ENCODE data around the gene DCAF7.

Gene DCAF7

DNA sequence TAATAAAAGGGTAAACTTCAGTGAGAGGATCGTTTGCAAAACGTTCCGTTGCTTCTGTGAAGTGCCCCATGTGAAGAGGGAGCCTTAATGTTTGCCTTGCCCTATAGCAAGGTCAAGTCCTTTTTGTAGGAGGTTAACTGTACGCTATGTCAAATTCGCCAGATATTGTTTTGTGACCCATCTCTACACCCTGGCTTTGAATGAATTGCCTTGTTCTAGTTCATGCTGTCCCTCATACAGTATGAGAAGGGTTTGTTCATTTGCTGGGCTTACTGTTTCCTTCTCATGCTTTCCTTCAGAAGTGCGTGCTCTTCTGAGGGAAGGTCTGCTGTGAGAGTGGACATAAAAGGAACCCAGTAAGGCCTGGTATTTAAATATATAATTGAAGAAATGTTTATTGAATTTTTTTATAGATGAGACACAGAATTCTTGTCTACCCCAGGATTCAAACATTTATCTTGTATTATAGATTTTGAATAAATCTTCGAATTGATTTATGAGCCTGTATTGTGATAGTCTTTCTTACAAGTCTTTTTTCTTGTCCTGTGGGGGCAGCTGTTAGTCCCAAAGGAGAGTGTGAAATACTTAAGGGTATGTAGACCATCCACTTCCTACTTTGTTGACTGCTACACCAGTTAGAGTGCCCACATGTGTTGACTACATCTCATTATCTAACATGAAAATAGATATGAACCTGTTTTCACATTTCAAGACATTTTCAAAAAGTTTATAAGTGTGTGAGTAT, 73.7 kb downstream of the DCAF7 start:
- Histone ChIP-seq H3K36me3 (ENCODE audit: insufficient read depth) (no peaks in the 10 kb centered on the region), H3K27me3 (ENCODE audit: insufficient read depth, low read depth) (no peaks in the 10 kb centered on the region), H2AFZ (ENCODE audit: low read depth) (no peak overlapping the region), H3K79me2 (ENCODE audit: insufficient read depth, low read depth) (peaks cover 32% of the 10 kb centered on the region), H4K20me1 (ENCODE audit: insufficient read depth) (0 out of 2 replicates have a peak, but pooled peaks cover 10% of the 10 kb centered on the region), H3K4me2 (peak overlapping the region; percentile 98), H3K9ac (no peak overlapping the region), H3K4me3 (IDR thresholded peaks at IDR 0.05; ENCODE audit: insufficient read depth, low read depth, low read length) (no peak overlapping the region), H3K27ac (no peak overlapping the region), H3K4me1 (ENCODE audit: low read depth, poor library complexity, severe bottlenecking) (peaks cover 24% of the 10 kb centered on the region)
- no peak for TF ChIP-seq CTCF (conservative IDR thresholded peaks at IDR 0.05; ENCODE audit: low read depth, low read length)

DNA sequence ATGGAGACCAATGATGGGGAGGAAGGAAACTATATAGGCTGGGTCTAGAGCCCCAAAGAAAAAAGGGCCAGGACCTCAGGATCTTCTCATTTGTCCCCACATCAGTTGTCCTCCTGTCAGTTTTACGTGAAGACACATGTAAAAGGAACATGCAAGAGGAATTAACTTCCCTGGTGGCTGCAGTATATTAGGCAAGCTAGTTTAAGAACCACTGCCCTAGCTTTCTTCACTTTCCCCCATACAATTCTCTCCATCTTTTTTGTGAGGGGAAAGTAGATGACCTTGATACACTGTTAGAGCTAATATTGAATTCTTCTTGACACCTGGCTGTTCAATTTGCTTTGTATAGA, 74.2 kb downstream of the DCAF7 start:
- H2AFZ ChIP-seq (ENCODE audit: low read depth) = no peak overlapping the region
- no peak overlapping the region for H3K4me3 ChIP-seq (IDR thresholded peaks at IDR 0.05; ENCODE audit: insufficient read depth, low read depth, low read length)
- H3K9ac ChIP-seq = no peak overlapping the region
- no peak overlapping the region for H3K27ac ChIP-seq
- no peaks in the 10 kb centered on the region for H3K27me3 ChIP-seq (ENCODE audit: insufficient read depth, low read depth)
- peaks cover 32% of the 10 kb centered on the region for H3K79me2 ChIP-seq (ENCODE audit: insufficient read depth, low read depth)
- H3K4me1 ChIP-seq (ENCODE audit: low read depth, poor library complexity, severe bottlenecking) = peaks cover 24% of the 10 kb centered on the region
- H3K36me3 ChIP-seq (ENCODE audit: insufficient read depth) = no peaks in the 10 kb centered on the region
- H4K20me1 ChIP-seq (ENCODE audit: insufficient read depth) = 0 out of 2 replicates have a peak, but pooled peaks cover 10% of the 10 kb centered on the region
- peak overlapping the region; percentile 98; the same call in 1 of the 2 replicates for H3K4me2 ChIP-seq
- no peak for TF ChIP-seq CTCF (conservative IDR thresholded peaks at IDR 0.05; ENCODE audit: low read depth, low read length)

DNA sequence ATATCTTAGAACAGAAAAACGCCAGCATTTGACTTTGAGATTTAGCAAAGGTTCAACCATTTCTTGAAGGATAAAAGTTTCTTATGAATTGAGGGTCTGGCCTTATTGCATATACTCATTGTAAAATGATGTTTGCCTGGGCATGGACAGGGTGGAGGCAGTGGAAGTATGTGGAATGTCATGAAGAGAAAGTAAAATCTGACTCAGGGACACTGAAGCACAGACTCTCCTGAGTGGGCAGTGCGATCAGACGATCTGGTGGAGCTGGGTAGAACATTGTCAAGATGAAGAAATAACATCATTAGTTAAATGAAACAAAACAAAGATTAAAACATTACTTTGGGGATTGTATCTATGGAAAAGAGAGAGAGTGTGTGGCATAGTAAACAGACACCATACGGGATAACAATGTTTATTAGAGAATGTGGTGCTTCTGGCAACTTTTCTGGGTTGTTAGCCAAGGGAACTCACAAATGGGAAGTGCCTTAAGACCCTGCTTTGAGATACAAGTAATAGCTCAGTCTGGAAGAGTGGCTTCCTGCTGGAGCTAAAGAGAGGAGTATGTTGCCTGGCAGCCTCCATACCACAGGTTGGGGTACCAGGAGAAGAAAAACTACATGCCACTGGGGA, 76.4 kb downstream of the DCAF7 start:
- H3K79me2 ChIP-seq (ENCODE audit: insufficient read depth, low read depth) = peaks cover 32% of the 10 kb centered on the region
- H3K4me1 ChIP-seq (ENCODE audit: low read depth, poor library complexity, severe bottlenecking) = peaks cover 17% of the 10 kb centered on the region
- no peak overlapping the region for H3K9ac ChIP-seq
- H3K4me3 ChIP-seq (IDR thresholded peaks at IDR 0.05; ENCODE audit: insufficient read depth, low read depth, low read length) = no peak overlapping the region
- peaks cover 10% of the 10 kb centered on the region; the same call in 1 of the 2 replicates for H4K20me1 ChIP-seq (ENCODE audit: insufficient read depth)
- no peaks in the 10 kb centered on the region for H3K27me3 ChIP-seq (ENCODE audit: insufficient read depth, low read depth)
- H2AFZ ChIP-seq (ENCODE audit: low read depth) = no peak overlapping the region
- no peak for TF ChIP-seq CTCF (conservative IDR thresholded peaks at IDR 0.05; ENCODE audit: low read depth, low read length)
- H3K4me2 ChIP-seq = no peak overlapping the region
- H3K27ac ChIP-seq = no peak overlapping the region
- H3K36me3 ChIP-seq (ENCODE audit: insufficient read depth) = no peaks in the 10 kb centered on the region

DNA sequence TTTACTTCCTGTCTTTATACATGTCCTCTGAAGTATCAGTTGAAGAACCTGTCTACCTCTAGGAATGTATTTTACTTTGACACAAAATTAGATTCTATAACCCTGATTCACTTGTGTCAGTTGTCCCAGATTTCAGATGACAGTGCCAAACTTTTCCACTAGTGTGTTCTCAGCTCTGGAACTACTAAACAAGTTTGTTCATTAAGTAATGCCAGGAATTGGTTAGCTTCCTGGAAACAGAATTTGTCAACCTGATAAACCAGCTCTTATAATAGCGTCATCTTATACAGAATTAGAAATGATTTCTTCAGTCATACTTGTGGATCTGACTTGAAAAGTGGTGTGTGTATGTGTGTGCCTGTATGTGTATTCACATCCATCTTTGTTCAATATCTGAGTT, 79.3 kb downstream of the DCAF7 start:
- no peak for TF ChIP-seq CTCF (conservative IDR thresholded peaks at IDR 0.05; ENCODE audit: low read depth, low read length)
- Histone ChIP-seq H3K4me1 (ENCODE audit: low read depth, poor library complexity, severe bottlenecking) (peaks cover 2% of the 10 kb centered on the region), H3K4me3 (IDR thresholded peaks at IDR 0.05; ENCODE audit: insufficient read depth, low read depth, low read length) (no peak overlapping the region), H3K4me2 (no peak overlapping the region), H3K36me3 (ENCODE audit: insufficient read depth) (no peaks in the 10 kb centered on the region), H4K20me1 (ENCODE audit: insufficient read depth) (no peaks in the 10 kb centered on the region; the same call in 1 of the 2 replicates), H3K9ac (no peak overlapping the region), H3K27ac (no peak overlapping the region), H2AFZ (ENCODE audit: low read depth) (no peak overlapping the region), H3K27me3 (ENCODE audit: insufficient read depth, low read depth) (no peaks in the 10 kb centered on the region), H3K79me2 (ENCODE audit: insufficient read depth, low read depth) (peaks cover 16% of the 10 kb centered on the region; the same call in 1 of the 2 replicates)
